ENCODE data around the gene BACH2. TPM values are rescaled to one million over a fixed set of nuclear protein-coding genes. Genes with fewer than 3 reads are reported as not detected.

Gene BACH2
- total RNA-seq, 4 donors from 2014 or later = 4.2 to 9.8 (median 5.8) TPM

GRCh38 chr6:89951574-89952104 is 345.0 kb downstream of the BACH2 start:
- Histone ChIP-seq H3K4me3 (no peak overlapping the region), H3K4me1 (no peaks in the 10 kb centered on the region), H3K27ac (replicated peaks in 1 of 4) (no peak overlapping the region), H3K9me3 (no peaks in the 10 kb centered on the region), H3K36me3 (peaks cover 9 to 24% (median 17%) of the 10 kb centered on the region in 4 donors), H3K27me3 (no peaks in the 10 kb centered on the region)
- DNase-seq (ENCODE audit: extremely low spot score) = no peak
- WGBS = 85% methylated on average over 13 of the region's 15 CpGs
- intact Hi-C loops (cut with DNase I) = no loop called here
- TF ChIP-seq CTCF (IDR thresholded peaks at IDR 0.05) (no peak), POLR2AphosphoS5 (IDR thresholded peaks at IDR 0.05) (no peak), POLR2A (IDR thresholded peaks at IDR 0.05; ENCODE audit: low read depth) (no peak), EP300 (IDR thresholded peaks at IDR 0.05) (no peak)

DNA sequence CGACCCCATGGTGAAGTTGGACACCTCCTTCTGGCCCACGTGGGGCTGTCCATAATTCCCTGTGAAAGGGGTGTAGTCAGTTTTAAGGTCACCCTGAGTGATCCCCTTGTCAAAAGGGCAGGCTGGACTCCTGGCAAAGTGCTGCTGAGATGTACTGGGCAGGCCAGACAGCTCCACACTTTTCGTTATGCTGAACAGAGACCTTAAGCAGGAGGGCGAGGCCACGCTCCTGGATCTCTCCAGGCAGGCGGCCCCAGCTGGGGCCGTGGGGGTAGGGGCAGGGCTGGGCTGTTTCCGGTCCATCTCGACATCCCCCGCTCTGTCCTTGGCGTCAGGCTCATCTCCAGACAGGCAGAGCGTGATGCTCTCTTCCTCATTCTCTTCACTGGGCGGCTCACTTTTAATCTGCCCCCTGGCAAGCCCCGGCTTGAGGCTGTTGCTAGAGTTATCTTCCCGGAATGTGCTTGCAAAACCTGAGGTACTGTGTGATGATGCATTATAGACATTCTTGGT is 345.7 kb downstream of the BACH2 start:
- intact Hi-C loops (cut with DNase I) = no loop called here
- no peak overlapping the region for H3K27ac ChIP-seq (replicated peaks in 1 of 4)
- no peaks in the 10 kb centered on the region for H3K4me1 ChIP-seq
- WGBS = 90% methylated on average over 14 of the region's 15 CpGs
- no peak for TF ChIP-seq POLR2AphosphoS5 (IDR thresholded peaks at IDR 0.05)
- TF ChIP-seq POLR2A (IDR thresholded peaks at IDR 0.05; ENCODE audit: low read depth) = no peak
- no peak for TF ChIP-seq CTCF (IDR thresholded peaks at IDR 0.05)
- TF ChIP-seq EP300 (IDR thresholded peaks at IDR 0.05) = no peak
- no peaks in the 10 kb centered on the region for H3K27me3 ChIP-seq
- DNase-seq (ENCODE audit: extremely low spot score) = no peak
- H3K36me3 ChIP-seq = peaks cover 9 to 24% (median 17%) of the 10 kb centered on the region in 4 donors
- no peaks in the 10 kb centered on the region for H3K9me3 ChIP-seq
- no peak overlapping the region for H3K4me3 ChIP-seq

- Histone ChIP-seq H3K9me3 (no peaks in the 10 kb centered on the region), H3K4me3 (no peak overlapping the region), H3K36me3 (peaks cover 9 to 24% (median 17%) of the 10 kb centered on the region in 4 donors), H3K4me1 (no peaks in the 10 kb centered on the region), H3K27me3 (no peaks in the 10 kb centered on the region), H3K27ac (replicated peaks in 1 of 4) (no peak overlapping the region)
- intact Hi-C loops (cut with DNase I) = no loop called here
- no peak for TF ChIP-seq POLR2AphosphoS5 (IDR thresholded peaks at IDR 0.05)
- TF ChIP-seq CTCF (IDR thresholded peaks at IDR 0.05) = no peak
- no peak for TF ChIP-seq EP300 (IDR thresholded peaks at IDR 0.05)
- no peak for TF ChIP-seq POLR2A (IDR thresholded peaks at IDR 0.05; ENCODE audit: low read depth)
- DNase-seq (ENCODE audit: extremely low spot score) = no peak
- WGBS = 96% methylated on average over 14 of the region's 17 CpGs
Observed at GRCh38 chr6:89950446-89950845, 346.2 kb downstream of the BACH2 start.

DNA sequence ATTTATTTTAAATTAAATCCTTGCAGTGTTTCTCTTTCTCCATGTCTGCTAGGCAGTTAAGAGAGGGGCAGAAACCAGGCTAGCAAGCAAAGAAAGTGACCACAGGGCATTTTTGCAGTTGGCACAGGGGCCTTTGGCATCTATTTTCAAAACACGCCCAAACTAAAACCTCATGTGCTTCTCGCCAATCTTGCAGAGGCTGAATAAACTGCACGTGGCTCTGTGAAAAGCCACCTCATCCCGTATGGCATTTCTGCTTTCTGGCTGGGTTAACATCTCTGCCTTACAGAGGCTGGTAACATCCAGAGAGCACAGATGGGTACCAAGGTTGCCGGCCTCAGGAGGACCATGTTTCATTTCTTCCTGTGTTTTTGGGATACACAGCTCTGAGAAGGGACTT is 347.8 kb downstream of the BACH2 start:
- TF ChIP-seq POLR2A (IDR thresholded peaks at IDR 0.05; ENCODE audit: low read depth) (no peak), POLR2AphosphoS5 (IDR thresholded peaks at IDR 0.05) (no peak), CTCF (IDR thresholded peaks at IDR 0.05) (no peak), EP300 (IDR thresholded peaks at IDR 0.05) (no peak)
- H3K27ac ChIP-seq (replicated peaks in 1 of 4) = no peak overlapping the region
- H3K36me3 ChIP-seq = peaks cover 9 to 24% (median 17%) of the 10 kb centered on the region in 4 donors
- WGBS = 84% methylated on average over 5 of the region's 5 CpGs
- H3K27me3 ChIP-seq = no peaks in the 10 kb centered on the region
- DNase-seq (ENCODE audit: extremely low spot score) = no peak
- no peak overlapping the region for H3K4me3 ChIP-seq
- intact Hi-C loops (cut with DNase I) = no loop called here
- H3K9me3 ChIP-seq = no peaks in the 10 kb centered on the region
- H3K4me1 ChIP-seq = no peaks in the 10 kb centered on the region
